Loucy (cell line): ENCODE data around the gene DSC1.

Experiments
- H2AFZ ChIP-seq: fragments of 200-600 bp; sonication (generic); 2 replicates; pipeline ENCODE4 v1.6.0; 2016; ENCODE audit warnings: antibody characterized with exemption, mild to moderate bottlenecking, low read length, moderate library complexity
- H3F3A ChIP-seq: fragments of 200-600 bp; 2 replicates; pipeline ENCODE4 v1.6.0; 2016; ENCODE audit warnings: antibody characterized with exemption, low read depth, mild to moderate bottlenecking
- H3K27me3 ChIP-seq: fragments of 200-600 bp; sonication (generic); 2 replicates; pipeline ENCODE4 v1.6.1; 2014; ENCODE audit warnings: low read length, mild to moderate bottlenecking; ENCODE audit not compliant: insufficient read depth, poor library complexity, severe bottlenecking
- H3K36me3 ChIP-seq: fragments of 200-600 bp; sonication (generic); 2 replicates; pipeline ENCODE4 v1.6.1; 2016; ENCODE audit warnings: low read length; ENCODE audit not compliant: insufficient read depth
- H3K4me1 ChIP-seq: fragments of 200-600 bp; sonication (generic); 2 replicates; pipeline ENCODE4 v1.5.1; 2014; ENCODE audit warnings: low read length, mild to moderate bottlenecking; ENCODE audit not compliant: insufficient read depth, poor library complexity, severe bottlenecking
- H3K4me2 ChIP-seq: fragments of 200-600 bp; sonication (generic); 2 replicates; pipeline ENCODE4 v1.6.0; 2014; ENCODE audit warnings: antibody characterized with exemption, low read length, low read depth, mild to moderate bottlenecking; ENCODE audit not compliant: poor library complexity, severe bottlenecking
- H3K4me3 ChIP-seq: fragments of 200-600 bp; sonication (generic); 2 replicates; pipeline ENCODE4 v1.5.1; 2014; ENCODE audit warnings: low read length, mild to moderate bottlenecking, mixed read lengths; ENCODE audit not compliant: poor library complexity, severe bottlenecking
- H3K79me2 ChIP-seq: fragments of 200-600 bp; sonication (generic); 2 replicates; pipeline ENCODE4 v1.6.1; 2014; ENCODE audit warnings: low read length; ENCODE audit not compliant: insufficient read depth
- H3K9ac ChIP-seq: fragments of 200-600 bp; sonication (generic); 2 replicates; pipeline ENCODE4 v1.6.0; 2014; ENCODE audit warnings: mild to moderate bottlenecking, low read depth, low read length, moderate library complexity; ENCODE audit not compliant: poor library complexity, severe bottlenecking
- H3K9me2 ChIP-seq: fragments of 200-600 bp; sonication (generic); replicated peaks from 2 replicates; pipeline ENCODE4 v1.6.1; 2016; ENCODE audit warnings: low read depth, low read length, mixed read lengths
- H3K9me3 ChIP-seq: fragments of 200-600 bp; sonication (generic); 2 replicates; pipeline ENCODE4 v1.6.1; 2014; ENCODE audit warnings: mild to moderate bottlenecking, antibody characterized with exemption, low read length, low read depth; ENCODE audit not compliant: insufficient read depth
- H4K20me1 ChIP-seq: fragments of 200-600 bp; sonication (generic); 2 replicates; pipeline ENCODE4 v1.6.0; 2014; ENCODE audit warnings: antibody characterized with exemption, low read length, mild to moderate bottlenecking; ENCODE audit not compliant: insufficient read depth, poor library complexity, severe bottlenecking
- EZH2phosphoT487 ChIP-seq: fragments of 200-600 bp; IDR thresholded peaks from 2 replicates; pipeline ENCODE4 v1.6.1; 2018; ENCODE audit warnings: antibody characterized with exemption, mild to moderate bottlenecking, moderate library complexity, borderline replicate concordance
- TF ChIP-seq, protein P1 (sequence below): fragments of 200-600 bp; sonication (generic); conservative IDR thresholded peaks from 2 replicates; pipeline ENCODE4 v1.5.1; 2014; ENCODE audit warnings: mild to moderate bottlenecking, antibody characterized with exemption, low read length

DSC1 gene

GRCh38 chr18:31205273-31205672 is 42.6 kb upstream of the DSC1 start:
- Histone ChIP-seq H3K4me2 (no peak overlapping the region), H3K9ac (no peak overlapping the region), H3K36me3 (no peaks in the 10 kb centered on the region), H3K4me3 (no peak overlapping the region), H3F3A (no peaks in the 10 kb centered on the region), H3K9me2 (no peaks in the 10 kb centered on the region), H3K4me1 (no peaks in the 10 kb centered on the region), H4K20me1 (no peaks in the 10 kb centered on the region), H3K27me3 (no peaks in the 10 kb centered on the region), H3K9me3 (no peaks in the 10 kb centered on the region), H2AFZ (no peak overlapping the region), H3K79me2 (no peaks in the 10 kb centered on the region)
- TF ChIP-seq EZH2phosphoT487, result no peak
- TF ChIP-seq, protein P1, sequence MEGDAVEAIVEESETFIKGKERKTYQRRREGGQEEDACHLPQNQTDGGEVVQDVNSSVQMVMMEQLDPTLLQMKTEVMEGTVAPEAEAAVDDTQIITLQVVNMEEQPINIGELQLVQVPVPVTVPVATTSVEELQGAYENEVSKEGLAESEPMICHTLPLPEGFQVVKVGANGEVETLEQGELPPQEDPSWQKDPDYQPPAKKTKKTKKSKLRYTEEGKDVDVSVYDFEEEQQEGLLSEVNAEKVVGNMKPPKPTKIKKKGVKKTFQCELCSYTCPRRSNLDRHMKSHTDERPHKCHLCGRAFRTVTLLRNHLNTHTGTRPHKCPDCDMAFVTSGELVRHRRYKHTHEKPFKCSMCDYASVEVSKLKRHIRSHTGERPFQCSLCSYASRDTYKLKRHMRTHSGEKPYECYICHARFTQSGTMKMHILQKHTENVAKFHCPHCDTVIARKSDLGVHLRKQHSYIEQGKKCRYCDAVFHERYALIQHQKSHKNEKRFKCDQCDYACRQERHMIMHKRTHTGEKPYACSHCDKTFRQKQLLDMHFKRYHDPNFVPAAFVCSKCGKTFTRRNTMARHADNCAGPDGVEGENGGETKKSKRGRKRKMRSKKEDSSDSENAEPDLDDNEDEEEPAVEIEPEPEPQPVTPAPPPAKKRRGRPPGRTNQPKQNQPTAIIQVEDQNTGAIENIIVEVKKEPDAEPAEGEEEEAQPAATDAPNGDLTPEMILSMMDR, result no peak

DNA sequence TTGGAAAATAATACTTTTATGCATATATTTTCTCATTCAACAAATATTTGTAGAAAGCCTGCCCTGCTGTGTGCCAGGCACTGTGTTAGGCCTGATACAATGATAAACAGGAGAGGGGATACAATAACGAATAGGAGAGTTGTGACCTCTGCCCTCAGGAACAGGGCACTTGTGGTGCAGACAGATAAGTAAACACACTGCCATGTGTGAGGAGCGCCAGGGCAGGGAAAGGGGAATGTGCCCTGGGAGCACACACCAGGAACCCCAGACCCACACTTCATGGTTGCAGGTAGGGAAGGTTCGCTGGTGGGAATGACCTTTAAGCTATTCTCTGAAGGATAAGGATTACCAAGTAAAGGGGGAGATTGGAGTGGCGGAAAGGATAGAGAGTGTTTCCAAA is 42.2 kb upstream of the DSC1 start:
- no peaks in the 10 kb centered on the region for H3K4me1 ChIP-seq

DNA sequence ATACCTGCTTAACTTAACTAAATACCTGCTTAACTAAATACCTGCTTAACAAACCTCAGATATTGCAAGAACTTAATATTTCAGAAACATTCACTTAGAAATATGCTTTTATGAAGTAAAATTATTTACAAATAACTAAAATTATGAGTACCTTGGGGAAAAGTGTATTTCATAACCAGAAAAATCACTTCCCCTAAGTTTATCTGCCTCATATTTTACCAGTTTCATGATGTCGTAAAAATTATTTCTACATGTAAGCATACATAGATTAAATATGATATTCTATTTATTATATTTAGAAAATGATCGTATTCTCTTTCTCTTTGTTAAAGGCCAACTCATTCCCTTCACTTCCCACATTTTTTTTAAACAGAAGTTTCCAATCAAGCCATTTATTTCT is 41.5 kb upstream of the DSC1 start:
- H3K9me2 ChIP-seq, result no peaks in the 10 kb centered on the region
- no peaks in the 10 kb centered on the region for H4K20me1 ChIP-seq
- no peaks in the 10 kb centered on the region for H3K27me3 ChIP-seq
- no peak overlapping the region for H3K4me2 ChIP-seq
- TF ChIP-seq, protein P1, result no peak
- no peak for TF ChIP-seq EZH2phosphoT487
- H3K4me1 ChIP-seq, result no peaks in the 10 kb centered on the region
- no peaks in the 10 kb centered on the region for H3K9me3 ChIP-seq
- no peaks in the 10 kb centered on the region for H3K36me3 ChIP-seq
- no peak overlapping the region for H3K4me3 ChIP-seq
- H3F3A ChIP-seq, result no peaks in the 10 kb centered on the region
- no peaks in the 10 kb centered on the region for H3K79me2 ChIP-seq
- no peak overlapping the region for H2AFZ ChIP-seq
- H3K9ac ChIP-seq, result no peak overlapping the region

More for the DNA sequence above, 42.2 kb upstream of the DSC1 start:
- TF ChIP-seq, protein P1, result no peak
- no peak for TF ChIP-seq EZH2phosphoT487
- no peaks in the 10 kb centered on the region for H3K36me3 ChIP-seq
- no peak overlapping the region for H3K4me3 ChIP-seq
- no peak overlapping the region for H3K9ac ChIP-seq
- H3K4me2 ChIP-seq, result no peak overlapping the region
- no peaks in the 10 kb centered on the region for H3F3A ChIP-seq
- H4K20me1 ChIP-seq, result no peaks in the 10 kb centered on the region
- no peaks in the 10 kb centered on the region for H3K9me2 ChIP-seq
- H3K27me3 ChIP-seq, result no peaks in the 10 kb centered on the region
- H3K79me2 ChIP-seq, result no peaks in the 10 kb centered on the region
- H3K9me3 ChIP-seq, result no peaks in the 10 kb centered on the region
- no peak overlapping the region for H2AFZ ChIP-seq
